Esophagus squamous epithelium (tissue), 4 donors: ENCODE data around the gene ATG9B.

Experiments used
- POLR2A ChIP-seq, 4 donors: fragments of 450-650 bp; IDR thresholded peaks; one replicate each; pipeline ENCODE4 v1.6.1; 2017; ENCODE audit warnings: antibody characterized with exemption in 4 of 4, mild to moderate bottlenecking in 4 of 4, moderate library complexity in 3 of 4
- TF ChIP-seq, protein P1 (sequence below), 6 experiments: fragments of 450-650 bp in 4 of 6; fragments of 200-600 bp in 2 of 6; sonication (generic) in 2 of 6; IDR thresholded peaks; one replicate each; pipeline ENCODE4 v1.5.1; 2016 to 2019; ENCODE audit warnings: antibody characterized with exemption in 6 of 6, mild to moderate bottlenecking in 4 of 6, moderate library complexity in 4 of 6

DNA sequence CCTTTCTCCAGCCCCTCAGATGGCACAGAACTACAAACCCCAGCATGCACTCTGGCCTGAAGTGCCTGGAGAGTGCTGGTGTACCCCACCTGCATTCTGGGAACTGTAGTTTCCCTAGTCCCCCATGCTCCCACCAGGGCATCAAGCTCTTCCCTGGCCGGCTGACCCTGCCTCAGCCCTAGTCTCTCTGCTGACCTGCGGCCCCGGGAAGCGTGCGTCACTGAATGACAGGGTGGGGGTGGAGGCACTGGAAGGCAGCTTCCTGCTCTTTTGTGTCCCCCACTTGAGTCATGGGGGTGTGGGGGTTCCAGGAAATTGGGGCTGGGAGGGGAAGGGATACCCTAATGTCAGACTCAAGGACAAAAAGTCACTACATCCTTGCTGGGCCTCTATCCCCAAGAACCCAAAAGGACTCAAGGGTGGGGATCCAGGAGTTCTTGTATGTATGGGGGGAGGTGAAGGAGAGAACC lies 31.4 kb downstream of the ATG9B start:
- TF ChIP-seq, protein P1, sequence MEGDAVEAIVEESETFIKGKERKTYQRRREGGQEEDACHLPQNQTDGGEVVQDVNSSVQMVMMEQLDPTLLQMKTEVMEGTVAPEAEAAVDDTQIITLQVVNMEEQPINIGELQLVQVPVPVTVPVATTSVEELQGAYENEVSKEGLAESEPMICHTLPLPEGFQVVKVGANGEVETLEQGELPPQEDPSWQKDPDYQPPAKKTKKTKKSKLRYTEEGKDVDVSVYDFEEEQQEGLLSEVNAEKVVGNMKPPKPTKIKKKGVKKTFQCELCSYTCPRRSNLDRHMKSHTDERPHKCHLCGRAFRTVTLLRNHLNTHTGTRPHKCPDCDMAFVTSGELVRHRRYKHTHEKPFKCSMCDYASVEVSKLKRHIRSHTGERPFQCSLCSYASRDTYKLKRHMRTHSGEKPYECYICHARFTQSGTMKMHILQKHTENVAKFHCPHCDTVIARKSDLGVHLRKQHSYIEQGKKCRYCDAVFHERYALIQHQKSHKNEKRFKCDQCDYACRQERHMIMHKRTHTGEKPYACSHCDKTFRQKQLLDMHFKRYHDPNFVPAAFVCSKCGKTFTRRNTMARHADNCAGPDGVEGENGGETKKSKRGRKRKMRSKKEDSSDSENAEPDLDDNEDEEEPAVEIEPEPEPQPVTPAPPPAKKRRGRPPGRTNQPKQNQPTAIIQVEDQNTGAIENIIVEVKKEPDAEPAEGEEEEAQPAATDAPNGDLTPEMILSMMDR (IDR thresholded peaks at IDR 0.05): no peak
- no peak for TF ChIP-seq POLR2A (IDR thresholded peaks at IDR 0.05)
